Renal cortex interstitium (tissue), 11 donors: ENCODE measurements around the gene RBFOX1. TPM values are rescaled to one million over a fixed set of nuclear protein-coding genes. Genes with fewer than 3 reads are reported as not detected.

ENCODE experiments used
- DNase-seq, 11 donors: peaks; one replicate each; pipeline ENCODE4 v3.0.0-alpha.2; 2013; ENCODE audit warnings: low read depth in 9 of 11, low spot score in 4 of 11; ENCODE audit errors: extremely low read depth in 1 of 11
- polyA plus RNA-seq, 3 donors: library from polyadenylated mRNA; unstranded; fragments of 120-200 nt; gene quantifications; one replicate each; pipeline ENCODE4 v1.2.1, GENCODE V29; 2013; ENCODE audit not compliant: insufficient read length in 3 of 3

Gene RBFOX1
- polyA plus RNA-seq, 3 donors: 2.7 to 4.3 (median 3.0) TPM

DNA sequence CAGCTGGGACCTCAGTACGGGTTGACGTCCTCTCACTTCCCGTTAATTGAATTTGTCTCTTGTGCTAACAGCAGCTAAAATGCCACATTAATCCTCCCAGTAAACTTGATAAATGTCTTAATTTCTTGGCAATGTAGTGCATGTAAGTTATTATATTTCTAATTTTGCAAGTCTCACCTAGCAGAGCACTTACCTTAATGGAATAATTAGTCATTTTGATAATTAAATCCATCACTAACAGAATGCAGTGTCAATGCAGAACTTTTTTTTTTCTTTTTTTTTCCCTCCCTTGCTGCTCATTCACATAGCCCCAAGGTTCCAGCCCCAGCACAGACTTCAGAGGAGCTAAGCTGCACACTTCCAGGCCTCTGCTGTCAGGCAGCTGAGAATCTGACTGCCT, 376.5 kb downstream of the RBFOX1 start:
- DNase-seq: no peak

DNA sequence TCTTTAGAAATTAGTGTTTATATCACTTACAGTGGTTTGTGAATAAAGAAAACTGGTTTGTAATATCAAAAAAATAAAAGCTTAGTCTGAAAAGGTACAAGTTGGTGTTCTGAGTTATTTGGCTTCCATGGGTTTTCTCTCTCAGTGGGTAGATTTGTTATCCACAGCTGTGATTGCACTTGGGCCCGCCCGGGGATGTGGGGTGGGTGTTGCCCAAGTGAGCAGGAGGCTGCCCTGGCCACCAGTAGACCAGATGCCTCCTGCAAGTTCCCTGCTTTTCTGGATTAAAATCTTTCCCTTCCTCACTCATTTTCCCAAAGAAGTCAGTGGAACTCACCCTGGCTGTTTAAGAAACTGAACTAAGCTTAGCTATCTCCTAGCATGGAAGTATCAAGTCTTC, 380.6 kb downstream of the RBFOX1 start:
- DNase-seq: no peak

DNA sequence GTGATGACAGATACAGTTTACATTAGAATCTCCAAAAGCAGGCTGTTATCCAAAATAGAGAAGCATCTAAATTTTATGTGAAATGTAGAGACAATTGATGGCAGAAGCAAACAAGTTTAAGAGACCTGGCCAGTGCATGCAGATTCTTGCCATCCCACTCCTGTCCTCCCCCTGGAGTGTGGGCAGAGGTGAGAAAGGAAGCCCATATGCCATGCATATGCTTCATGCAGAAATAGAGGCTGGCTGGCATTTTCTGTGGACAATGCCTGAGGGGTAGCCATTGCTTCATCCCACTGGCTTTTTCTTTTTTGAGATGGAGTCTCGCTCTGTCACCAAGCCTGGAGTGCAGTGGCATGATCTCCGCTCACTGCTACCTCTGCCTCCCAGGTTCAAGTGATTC, 382.1 kb downstream of the RBFOX1 start:
- no peak for DNase-seq

DNA sequence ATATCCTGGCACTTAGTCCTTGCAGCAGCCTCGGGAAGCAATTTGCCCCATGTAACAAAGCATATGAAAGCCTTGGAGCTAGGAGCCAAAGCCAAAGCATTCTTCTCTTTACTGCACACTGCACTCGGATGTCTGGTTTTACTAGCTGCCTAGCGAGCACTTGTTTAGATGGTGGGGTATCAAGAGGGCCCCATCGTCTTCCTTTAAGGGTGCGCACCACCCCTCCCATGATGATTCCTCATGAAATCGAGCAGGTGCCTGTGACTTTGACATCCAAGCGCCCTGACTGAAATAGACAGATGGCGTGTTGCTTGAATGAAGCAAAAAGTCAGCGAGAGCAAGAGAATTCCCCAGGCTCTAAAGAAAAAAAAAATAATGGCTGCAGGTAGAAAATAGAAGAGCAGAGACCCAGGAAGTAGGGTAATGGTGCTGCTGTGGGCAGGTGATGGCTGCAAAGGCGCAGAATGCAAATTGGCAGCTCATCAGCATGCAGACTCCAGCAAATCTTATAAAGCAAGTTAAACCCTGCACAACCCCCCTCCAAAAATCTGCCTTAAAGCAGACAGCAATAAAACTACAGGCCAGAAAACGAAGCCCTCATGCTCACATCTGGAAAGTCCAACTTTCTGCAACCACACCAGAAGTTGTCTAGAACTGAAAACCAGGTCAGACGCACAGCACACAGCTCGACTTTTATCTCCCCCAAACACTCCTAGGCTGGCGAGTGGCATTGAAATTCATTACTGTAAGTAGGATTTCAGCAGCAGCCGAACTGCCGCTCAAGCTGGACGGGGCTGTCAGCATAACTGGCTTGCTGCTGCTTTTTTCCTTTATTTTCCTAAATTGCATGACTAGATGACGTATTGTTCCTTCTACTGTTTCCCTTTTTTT, 384.3 kb downstream of the RBFOX1 start:
- DNase-seq: no peak

DNA sequence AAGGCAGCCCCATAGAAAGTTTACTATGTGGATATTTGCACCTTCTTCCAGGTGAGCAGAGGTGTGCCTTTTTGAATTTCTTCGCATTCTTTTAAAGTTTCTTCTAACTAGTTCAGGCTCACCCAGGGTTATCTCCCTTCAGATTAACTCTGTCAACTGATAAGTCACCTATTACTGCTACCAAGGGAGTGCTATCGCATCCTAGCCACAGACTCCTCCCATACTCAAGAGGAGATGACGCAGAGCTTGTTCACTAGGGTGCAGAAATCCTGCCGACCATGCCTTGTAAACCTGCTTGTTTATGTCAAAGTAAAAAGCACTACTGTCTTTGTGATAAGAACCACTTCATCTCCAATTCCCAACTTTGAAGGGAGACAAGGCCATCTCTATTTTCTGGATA, 390.1 kb downstream of the RBFOX1 start:
- DNase-seq: no peak

DNA sequence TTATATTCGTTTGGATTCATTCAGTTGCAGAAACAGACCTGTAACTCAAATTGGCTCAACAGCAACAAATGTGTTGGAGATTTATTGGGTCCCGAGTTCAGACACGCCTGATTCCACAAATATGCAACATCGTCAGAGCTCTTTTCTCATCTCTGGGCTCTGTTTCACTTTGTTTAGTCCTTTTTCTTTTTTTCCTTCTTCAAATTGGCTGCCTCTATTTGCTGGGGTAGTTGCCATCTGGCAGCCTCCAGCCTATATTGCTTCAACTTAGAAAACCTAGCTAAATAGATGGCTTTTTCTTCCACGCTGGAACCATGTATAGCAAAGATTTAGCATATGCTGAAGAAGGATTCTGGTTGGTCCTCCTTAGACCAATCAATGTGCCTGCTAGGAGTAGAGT, 398.5 kb downstream of the RBFOX1 start:
- DNase-seq: no peak

DNA sequence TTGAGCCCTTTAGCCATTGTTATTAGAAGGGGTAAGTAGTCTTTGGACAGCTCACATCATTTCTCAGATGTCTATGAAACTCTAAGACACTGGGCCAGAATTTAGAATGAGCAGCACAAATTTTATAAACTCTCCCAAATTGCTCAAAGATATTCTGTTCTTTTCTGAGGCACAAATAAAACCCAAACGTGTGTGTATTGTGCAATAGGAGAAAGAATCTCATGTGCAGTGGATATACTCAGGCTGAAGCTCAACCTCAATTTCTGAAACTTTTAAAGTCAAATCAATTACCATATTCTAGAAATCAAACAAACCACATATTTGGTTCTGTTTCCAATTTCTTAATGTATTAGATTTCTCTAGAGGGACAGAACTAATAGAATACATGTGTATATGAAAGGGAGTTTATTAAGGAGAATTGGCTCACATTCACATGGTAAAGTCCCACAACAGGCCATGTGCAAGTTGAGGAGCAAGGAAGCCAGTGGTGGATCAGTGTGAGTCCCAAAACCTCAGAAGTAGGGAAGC, 403.6 kb downstream of the RBFOX1 start:
- no peak for DNase-seq

DNA sequence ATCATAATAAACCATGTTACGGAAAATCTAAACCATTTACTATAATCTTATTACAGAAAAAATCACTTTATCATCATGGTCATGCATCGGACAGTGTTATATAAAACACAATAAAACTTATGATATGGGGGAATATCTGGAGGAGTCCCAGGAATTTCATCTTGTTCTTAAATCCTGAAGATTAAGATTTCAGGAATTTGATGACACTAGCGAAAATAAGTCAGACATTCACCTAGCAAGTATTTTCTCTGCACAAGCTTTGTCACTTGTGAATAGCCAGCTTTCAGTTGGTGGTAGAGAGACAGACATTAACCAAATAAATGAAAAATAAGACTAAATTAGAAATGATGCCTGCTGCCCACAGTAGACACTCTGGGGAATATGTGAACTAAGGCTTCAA, 410.0 kb downstream of the RBFOX1 start:
- no peak for DNase-seq

DNA sequence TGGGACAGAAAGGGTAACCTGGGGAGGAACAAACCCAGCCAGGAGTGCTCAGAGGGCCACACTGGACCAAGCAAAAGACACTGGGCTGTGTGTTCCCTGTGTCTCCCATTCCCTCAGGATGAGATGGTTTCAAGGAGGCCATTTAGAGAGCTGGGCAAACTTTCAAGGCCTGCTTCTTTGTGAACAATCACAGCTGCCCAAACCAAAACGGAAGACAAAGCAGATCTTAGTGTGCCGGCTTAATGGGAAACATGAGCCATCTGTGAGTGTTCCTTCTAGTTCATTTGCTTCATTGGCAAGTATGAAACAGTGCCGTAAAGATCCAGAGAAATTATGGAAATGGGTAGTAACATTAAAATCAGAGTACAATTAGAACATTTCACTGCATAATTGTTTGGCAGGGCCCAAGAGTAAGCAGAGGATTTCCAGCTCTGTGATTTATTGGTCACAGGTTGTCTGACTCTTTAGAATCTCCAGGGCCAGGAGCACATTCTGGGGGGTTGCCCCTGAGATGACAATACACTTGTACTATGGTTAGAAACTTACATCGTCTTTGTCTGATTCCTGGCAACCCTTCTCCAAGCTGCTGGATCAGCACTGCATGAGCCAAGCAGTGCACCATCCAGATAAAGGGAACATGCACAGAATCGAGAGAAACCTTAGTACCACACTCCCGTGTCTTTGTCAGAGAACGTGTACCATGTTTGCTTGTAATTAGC, 412.1 kb downstream of the RBFOX1 start:
- no peak for DNase-seq

DNA sequence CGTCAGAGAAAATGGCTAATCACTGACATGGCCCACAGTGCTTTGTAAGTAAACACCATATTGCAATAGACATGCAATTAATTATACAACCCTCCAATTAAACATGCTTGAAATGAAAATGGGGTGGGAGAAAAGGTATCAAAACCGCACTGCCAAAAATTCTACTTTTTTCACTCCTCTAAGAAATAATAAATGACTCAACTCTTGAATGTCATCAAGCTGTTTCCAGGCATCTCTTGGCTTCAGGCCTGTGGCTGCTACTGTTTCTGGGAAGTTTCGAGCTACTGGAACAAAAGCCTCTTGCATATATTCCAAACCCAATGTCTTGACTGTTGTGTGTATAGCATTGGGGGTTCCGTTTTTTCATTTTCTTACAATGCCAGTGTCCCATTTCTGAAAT, 412.6 kb downstream of the RBFOX1 start:
- no peak for DNase-seq

DNA sequence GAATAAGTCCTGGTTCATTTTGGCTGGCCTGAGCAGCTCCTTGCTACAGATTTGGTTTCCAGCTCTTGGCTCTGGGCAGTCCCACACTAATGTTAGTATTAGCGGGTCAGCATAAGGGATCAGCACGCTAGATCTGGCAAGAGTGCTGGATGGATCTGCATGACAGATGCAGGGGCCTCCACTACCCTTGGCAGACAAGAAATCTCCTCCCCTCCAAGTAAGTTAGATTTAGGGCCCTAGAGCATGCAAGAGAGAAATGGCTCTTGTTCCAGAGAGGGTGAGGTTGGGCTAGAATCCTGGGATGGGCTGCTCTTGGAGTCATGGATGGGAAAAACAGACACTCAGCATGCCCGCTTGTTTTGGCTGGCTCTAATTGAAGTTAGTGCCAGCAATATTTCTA, 414.3 kb downstream of the RBFOX1 start:
- no peak for DNase-seq

DNA sequence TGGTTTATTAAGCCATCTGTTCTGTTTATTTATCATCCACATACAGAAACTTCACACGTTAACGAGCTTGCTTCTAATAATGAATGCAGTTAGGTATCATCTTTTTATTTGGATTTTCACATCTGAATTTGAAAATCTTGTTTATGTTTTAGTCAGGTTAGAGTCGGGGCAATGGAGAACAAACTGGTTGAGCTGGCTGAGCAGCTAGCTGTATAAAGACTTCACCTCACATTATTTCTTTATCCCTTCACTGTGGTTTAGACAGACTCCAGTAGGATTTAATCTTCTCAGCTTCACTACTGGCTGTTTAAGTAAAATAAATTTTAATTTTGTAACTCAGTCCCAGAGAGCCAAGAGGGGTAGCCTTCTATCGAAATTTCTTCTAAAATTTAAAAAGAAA, 415.9 kb downstream of the RBFOX1 start:
- DNase-seq: no peak

DNA sequence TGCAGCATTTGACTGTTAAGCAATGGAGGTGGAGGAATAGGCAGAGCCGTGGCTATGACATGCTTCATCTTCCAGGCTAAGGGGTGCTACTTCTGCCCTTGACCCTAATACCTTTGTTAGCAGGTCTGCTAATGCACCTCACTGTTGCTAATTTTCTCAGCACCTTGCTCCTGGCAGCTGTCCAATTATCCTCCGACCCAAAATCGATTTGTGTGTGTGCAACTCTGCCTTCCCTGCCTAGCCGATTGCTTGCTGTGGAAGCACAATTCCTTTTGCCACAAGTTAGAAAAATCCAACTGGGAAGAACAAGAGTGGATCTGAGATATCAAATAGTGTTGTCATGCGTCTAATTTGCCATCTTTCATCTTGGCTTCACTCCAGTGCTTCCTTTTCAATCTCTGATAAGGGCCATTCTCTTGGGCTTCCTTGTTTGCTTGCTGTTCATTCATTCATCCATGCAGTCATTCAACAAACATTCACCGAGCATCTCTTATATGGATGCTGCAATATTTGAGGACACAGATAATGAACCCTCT, 422.8 kb downstream of the RBFOX1 start:
- DNase-seq: no peak
